Kidney capillary endothelial cell (primary cell): Measurements from ENCODE around the gene LRCH3.
"Not testable (repeated sequence)": the region's sequence is repeated elsewhere in the genome, so short reads cannot be mapped to it uniquely, and the experiment has no call there.

Source experiments
- DNase-seq: peaks from one replicate; pipeline ENCODE4 v3.0.0-alpha.2; 2018; ENCODE audit warnings: low spot score

The LRCH3 gene

DNA sequence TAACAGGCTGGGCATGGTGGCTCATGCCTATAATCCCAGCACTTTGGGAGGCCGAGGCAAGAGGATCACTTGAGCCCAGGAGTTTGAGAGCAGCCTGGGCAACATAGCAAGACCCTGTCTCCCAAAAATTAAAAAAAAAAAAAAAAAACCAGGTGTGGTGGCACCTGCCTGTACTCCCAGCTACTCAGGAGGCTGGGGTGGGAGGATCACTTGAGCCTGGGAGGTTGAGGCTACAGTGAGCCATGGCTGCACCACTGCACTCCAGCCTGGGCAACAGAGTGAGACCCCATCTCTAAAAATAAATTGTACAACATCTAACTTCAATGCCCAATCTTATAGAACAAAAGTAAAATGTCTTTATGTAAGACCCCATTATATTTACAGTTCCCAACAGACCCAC is 95.0 kb downstream of the LRCH3 start:
- not testable (repeated sequence) for DNase-seq

DNA sequence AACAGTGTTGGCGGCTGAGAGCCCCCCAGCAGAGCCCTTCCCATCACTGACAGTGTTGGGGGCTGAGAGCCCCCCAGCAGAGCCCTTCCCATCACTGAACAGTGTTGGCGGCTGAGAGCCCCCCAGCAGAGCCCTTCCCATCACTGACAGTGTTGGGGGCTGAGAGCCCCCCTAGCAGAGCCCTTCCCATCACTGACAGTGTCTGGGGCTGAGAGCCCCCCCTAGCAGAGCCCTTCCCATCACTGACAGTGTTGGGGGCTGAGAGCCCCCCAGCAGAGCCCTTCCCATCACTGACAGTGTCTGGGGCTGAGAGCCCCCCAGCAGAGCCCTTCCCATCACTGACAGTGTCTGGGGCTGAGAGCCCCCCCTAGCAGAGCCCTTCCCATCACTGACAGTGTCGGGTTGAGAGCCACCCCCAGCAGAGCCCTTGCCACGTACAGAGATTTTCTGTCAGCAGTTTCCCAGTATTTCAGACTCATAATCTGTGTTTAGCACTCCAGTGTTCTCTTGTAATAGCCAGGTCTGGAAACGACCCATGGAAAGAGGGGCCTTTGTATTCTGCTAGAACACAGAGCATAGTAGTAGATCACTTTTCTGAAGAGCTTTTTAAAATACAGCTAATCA is 96.5 kb downstream of the LRCH3 start:
- DNase-seq, result not testable (repeated sequence)

DNA sequence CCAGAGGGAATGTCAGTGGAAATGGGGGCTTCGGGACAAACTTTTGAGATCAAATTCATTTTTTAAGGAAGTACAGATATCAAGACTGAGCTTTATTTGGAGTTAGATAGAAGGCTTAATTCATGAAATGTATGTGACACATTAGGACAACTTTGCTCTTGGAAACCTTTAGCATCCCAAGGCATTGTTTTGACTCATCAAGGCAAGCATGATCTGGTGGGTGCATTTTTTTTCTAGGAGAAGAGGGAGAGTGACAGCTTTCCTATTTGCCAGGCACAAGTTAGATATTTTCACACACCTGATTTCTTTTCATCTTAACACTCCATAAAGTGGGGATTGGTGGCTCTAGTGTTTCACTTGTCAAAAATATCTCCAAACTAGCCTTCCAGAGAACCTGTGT is 97.5 kb downstream of the LRCH3 start:
- DNase-seq, result no peak

DNA sequence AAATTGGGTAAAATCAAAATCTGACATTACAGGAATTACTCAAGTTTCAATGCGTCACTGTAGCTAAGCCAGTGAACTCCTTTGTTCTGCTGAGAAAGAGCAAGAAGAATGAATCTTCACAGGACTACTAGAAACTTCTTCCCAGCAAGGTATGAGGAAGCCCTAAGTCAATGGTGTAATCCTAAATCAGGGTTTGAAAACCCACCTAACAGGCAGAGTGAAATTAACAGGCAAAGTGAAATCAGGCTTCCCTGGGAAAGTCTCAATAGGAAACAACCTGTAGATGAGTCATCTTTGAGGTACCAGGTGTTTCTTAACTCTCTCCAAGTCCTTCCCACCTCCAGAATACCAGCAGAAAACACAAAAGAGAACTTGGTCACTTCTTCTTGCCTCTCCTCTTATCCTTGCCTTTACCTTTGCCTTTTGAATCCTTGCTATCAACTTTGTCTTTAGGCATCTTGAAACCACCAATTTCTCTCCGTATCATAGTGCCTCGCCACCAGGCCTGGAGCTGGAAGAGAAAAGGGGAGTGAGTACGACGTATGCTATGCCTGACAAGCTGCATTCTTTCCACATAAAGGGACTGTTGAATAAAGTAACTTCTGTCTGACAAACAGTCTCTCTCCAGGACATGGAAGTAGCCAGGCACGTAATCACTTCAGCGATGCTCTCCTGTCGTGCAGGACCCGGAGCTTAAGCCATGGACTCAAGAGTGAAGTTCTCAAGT is 98.3 kb downstream of the LRCH3 start:
- no peak for DNase-seq

DNA sequence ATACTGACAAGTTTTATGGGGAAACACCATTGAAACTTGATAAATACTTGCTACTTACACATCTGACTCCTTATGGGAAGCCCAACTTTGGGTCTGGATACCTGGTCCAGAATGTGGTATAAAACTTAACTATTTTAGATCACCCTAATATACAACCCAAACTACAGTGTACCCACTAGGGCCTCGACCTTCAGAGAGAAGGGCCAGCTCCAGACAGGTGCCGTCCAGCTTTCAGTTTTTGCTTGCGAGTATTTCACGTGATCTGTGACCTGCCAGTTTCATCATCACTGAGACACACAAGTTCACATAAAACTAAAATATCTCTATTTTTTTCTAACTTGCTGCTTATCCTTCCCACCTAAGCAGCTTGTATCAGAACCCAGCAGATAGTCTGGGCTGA is 99.6 kb downstream of the LRCH3 start:
- no peak for DNase-seq

DNA sequence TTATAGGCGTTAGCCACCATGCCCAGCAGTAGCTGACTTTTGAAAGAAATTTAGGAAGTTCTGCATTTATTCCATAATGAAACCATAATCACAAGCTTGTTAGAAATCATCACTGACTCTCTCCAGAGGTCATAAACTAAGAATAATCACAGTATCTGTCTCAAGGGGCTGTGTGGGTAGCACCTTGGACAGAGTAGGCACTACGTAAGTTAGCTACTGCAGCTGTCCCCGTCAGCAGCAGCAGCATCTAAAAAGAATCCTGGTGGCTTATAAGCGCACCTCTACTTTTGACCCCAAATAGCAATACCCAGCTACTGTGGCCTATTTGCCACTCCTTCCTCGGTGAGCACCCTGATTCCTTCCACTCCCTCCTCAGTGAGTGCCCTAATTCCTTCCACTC is 101.1 kb downstream of the LRCH3 start:
- DNase-seq, result no peak

DNA sequence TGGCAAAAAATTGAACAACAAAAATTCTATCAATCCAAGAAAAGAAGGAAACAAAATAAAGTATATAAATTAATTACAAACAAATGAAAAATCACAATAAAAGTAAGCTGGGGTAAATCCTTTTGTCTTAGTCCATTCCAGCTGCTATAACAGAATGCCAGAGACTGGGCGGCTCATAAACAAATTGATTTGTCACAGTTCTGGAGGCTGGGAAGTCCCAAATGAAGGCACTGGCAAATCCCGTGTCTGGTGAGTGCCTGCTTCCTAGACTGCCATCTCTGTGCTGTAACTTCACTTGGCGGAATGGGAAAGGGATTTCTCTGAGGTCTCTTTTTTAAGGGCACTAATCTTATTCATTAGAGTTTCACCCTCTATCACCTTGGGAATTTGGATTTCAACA is 105.4 kb downstream of the LRCH3 start:
- no peak for DNase-seq

DNA sequence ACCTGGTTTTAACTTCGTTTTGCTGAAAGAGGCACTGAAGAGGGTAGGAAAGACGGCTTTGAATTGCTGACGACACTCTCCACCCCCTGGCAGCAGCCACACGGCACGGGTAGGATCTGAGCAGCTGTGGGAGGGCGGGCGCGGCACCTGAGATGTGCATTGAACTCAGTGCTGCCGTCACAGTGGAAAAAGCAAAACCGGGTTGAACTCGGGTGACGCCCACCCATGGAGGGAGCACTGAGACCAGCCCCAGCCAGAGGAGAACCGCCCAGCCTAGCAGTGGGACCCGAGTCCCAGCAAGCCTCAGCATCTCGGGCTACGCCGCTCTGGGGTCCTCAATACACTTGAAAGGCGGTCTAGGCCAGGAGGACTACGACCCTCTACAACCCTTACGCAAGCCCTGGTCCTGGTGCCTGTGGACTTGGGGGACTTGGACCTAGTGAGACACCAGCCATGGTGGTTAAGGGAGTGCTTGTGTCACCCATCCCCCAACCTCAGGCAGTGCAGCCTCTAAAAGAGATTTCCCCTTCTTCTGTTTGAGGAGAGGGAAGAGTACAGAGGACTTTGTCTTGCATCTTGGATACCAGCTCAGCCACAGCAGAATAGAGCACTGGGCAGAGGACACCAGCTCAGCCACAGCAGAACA is 108.9 kb downstream of the LRCH3 start:
- DNase-seq, result no peak

DNA sequence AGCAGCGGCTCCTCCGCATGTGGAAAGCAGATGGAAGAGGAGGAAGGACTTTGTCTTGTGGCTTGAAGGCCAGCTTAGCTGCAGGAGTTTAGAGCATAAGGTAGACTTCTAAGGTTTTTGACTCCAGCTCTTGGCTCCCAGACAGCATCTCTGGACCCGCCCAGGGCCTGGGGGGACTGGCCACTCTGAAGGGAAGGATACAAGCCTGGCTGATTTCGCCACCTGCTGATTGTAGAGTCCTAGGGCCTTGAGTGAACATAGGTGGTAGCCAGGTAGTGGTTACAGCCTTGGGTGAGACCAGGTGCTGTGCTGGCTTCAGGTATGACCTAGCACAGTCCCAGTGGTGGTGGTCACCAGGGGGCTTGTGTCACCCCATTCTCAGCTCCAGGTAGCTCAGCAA is 110.6 kb downstream of the LRCH3 start:
- no peak for DNase-seq

DNA sequence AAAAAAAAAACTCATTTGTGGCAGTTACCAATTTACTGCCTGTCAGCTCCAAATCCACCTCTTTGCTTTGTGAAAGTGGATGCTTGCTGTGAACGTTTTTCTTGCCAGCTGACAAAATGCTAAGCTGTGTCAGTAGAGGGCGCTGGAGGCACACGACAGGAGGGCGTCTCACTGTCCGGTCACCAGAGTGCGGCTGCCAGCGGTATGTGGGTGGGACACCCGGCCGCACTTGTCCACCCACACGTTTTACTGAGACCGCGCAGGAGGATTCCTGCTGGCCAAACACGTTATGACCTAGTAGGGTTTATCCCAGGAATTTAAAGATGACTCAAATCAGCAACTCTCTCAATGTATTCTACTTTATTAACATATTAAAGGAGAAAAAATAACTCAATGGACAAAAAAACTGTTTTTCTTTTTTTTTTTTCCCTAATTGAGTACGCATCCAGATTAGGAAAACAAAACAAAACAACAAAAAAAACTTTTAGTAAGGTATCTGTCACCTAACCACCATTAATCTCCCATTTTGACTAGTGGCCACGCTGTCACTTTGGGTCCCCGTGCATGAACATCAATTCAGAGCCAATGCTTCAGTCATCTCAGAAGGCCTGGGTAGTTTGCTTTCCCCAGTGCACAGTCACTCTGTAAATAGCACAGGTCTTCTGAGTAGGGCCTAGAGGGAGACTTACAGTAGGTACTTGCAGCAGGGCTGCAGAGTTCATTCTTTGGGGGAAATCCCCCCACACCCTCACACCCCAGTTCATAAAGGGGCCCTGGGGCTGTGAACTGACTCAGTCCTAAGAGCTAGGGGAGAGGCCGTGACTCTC is 115.2 kb downstream of the LRCH3 start:
- peak; percentile 81 for DNase-seq

DNA sequence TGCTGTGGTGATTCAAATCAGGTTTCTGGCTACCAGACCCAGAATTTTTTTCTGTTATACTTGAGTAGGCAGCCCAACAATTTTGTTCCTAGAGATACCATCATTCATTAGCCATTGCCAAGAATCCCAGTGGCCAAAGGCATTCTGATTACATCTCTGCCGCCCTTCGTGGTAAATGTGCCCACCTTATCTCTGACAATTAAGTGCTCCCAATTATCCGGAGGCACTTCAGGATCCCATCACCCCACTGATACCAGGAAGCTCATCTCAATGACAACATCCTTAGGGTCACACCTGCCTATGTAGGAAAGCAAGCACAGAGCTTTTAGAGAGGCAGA is 115.8 kb downstream of the LRCH3 start:
- DNase-seq, result no peak

DNA sequence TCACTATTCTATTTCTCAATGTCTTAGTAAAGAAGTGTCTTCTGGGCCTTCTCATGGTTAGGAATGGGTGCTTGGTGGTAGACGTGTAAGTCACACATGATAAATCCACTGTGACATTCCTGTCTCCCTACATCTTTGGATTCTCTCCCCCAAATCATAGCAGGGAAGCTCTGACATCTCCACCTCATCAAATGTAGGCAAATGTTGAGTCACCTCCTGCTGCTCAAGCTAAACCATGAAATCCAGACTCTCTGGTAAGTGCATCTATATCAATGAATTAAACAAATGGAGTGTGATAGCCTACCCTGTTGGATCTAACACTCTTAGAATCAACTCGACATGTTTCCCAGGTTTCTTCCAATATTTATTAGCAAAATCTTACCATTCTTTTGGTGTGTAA is 116.1 kb downstream of the LRCH3 start:
- no peak for DNase-seq

DNA sequence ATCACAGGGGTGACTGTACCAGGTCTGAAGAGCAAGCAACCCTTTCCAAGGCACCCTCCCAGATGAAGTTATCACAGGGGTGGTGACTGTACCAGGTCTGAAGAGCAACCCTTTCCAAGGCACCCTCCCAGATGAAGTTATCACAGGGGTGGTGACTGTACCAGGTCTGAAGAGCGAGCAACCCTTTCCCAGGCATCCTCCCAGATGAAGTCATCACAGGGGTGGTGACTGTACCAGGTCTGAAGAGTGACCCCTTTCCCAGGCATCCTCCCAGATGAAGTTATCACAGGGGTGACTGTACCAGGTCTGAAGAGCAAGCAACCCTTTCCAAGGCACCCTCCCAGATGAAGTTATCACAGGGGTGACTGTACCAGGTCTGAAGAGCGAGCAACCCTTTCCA is 117.5 kb downstream of the LRCH3 start:
- not testable (repeated sequence) for DNase-seq

DNA sequence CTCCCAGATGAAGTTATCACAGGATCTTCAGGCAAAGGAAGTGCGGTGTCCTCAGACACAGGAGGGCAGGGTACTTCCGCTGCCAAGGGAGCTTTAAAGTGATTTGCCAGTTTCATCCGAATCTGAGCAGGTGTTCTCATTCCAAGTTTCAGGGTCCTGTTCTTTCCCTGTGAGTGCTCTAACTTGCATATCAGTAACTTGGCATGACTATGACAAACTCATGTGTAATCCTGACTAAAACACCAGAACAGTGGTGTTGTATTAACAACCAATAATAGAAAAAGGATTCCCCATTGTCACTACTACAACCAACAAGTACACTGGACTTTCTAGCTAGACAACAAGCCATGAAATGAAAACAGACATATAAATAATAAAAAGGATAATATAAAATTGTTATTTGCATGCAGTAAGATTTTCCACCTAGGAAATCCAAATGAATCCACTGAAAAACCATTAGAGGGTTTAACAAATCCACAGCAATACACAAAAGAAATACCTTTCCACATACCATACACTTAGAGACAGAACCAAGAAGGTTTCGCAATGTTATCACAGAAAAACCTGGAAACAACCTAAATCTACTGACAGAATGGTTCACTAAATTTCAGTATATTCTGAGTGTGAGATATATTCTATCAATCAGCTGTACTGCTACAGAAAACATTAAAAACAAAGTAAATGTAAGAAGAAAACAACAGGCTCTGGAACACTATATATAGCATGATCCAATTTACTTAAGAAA is 118.1 kb downstream of the LRCH3 start:
- DNase-seq, result no peak

DNA sequence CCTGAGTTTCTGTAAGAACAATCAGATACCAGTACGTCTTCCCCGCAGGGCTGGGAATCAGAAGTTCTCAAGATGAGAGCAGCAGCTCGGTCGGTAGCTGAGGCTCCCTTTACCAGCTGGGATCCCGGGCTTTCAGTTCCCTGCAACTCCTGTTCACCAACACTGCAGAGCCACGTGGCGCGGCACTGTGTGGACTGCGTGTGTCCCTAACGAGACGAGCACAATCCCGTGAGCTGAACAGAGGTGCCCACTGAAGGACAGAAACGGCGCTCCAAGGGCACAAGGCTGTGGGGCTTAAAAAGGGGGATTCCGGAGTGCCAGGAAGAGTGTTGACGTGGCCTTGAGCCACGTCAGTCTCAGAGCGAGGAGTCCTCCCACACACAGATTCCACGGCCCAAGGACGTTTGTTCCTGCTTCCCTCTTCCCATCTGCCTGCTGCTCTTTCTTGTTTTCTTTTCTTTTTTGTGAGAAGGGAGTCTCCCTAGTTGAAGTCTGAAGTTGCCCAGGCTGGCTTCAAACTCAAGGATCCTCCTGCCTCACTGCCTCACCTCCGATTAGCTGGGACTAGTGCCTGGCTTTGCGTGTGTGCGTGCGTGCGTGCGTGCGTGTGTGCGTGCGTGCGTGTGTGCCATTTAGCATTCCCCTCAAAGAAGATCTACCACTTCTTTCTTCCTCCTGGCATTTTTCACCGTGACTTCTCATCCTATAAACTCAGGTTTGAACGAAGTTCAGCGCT is 121.9 kb downstream of the LRCH3 start:
- no peak for DNase-seq

DNA sequence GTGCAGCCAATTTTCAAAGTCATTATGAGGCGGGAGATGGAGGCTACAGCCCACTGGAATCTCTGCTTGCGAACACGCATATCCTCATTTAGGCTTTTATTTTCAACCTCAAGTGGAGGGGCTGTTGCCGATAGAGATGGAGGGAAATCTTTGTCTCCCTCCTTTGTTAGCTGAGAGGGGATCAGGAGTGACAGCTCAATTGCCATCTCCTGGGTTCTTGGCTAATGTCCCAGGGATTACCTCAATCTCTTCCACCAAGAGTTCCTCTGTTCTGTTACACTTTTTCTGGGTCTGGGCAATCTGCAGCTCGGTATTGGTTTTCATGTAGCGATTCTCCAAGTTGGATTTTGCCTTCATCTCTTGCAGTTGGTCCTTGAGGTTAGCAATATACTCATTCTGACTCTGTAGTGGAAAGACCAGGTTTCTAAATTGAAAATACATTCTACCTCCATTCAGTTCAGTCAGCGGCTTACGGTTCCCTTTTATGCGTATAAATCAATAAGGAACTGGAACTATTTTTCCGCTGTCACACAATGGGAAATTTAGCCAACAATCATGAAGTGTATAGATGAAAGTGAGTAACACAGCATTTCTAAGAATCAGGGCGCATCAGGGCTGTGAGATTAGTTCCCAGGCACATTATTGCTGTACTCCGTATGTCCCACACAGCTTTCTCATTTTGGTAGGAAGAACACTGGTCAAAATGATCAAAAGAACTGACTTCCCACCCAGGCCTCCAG is 122.8 kb downstream of the LRCH3 start:
- no peak for DNase-seq

DNA sequence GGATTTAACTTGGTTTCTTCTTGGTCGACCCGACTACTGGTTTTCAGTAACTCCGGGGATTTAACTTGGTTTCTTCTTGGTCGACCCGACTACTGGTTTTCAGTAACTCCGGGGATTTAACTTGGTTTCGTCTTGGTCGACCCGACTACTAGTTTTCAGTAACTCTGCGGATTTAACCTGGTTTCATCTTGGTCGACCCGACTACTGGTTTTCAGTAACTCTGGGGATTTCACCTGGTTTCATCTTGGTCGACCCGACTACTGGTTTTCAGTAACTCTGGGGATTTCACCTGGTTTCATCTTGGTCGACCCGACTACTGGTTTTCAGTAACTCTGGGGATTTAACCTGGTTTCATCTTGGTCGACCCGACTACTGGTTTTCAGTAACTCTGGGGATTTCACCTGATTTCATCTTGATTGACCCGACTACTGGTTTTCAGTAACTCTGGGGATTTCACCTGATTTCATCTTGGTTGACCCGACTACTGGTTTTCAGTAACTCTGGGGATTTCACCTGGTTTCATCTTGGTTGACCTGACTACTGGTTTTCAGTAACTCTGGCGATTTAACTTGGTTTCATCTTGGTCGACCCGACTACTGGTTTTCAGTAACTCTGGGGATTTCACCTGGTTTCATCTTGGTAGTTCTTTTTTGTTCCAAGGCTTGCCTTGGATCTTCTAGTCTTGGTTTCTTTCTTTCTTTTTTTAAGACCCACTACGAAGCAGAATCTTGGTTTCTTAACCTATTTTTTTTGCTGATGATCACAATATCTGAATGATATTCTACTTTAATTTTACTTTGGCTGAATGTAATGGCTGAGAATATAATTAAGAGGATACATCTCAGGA is 130.6 kb downstream of the LRCH3 start:
- not testable (repeated sequence) for DNase-seq

DNA sequence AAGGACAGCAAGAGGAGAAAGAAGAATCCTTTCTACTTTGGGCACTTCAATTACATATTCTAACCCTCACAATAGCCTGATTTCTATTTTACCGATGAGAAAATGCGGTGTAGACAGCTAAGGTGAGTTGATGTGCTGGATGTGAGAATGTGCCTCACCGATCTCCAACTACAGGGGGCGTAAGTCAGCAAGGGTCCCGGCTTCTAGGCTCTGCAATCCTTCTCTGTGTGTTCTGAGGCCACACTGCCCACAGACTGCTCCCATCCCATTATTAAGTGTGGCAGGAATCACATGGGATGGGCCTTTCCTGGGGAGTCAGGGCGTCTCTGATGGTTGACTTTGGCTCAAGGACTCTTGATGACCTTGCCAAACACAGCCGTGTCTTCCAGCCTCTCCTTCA is 135.4 kb downstream of the LRCH3 start:
- DNase-seq, result no peak

DNA sequence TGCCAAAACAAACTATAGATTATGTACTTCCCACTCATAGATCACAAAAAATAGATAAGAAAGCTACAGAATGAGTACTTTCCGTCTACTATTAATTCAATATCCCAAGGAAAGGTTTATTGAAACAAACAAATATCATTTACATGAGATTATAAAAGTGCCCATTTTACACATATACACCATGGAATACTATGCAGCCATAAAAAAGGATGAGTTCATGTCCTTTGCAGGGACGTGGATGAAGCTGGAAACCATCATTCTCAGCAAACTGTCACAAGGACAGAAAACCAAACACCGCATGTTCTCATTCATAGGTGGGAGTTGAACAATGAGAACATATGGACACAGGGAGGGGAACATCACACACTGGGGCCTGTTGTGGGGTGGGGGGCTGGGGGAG is 136.5 kb downstream of the LRCH3 start:
- DNase-seq, result not testable (repeated sequence)
